Urothelium cell line (cell line): Measurements from ENCODE around the gene ADGRF1.
"Not testable (repeated sequence)": the region's sequence is repeated elsewhere in the genome, so short reads cannot be mapped to it uniquely, and the experiment has no call there.

Experiments
- DNase-seq: peaks from one replicate; pipeline ENCODE4 v3.0.0; 2011; ENCODE audit warnings: low spot score, mixed read lengths
- FAIRE-seq: peaks from 2 replicates; lab custom pipeline; 2011; peaks lifted over from hg19 to GRCh38; lab: Jason Lieb, UNC

Gene ADGRF1

GRCh38 chr6:47023573-47023972 is 18.6 kb downstream of the ADGRF1 start:
- DNase-seq = no peak
- no peak for FAIRE-seq

- peak; percentile 42 for FAIRE-seq
- DNase-seq = no peak
These were observed 19.9 kb downstream of the ADGRF1 start for GRCh38 chr6:47022191-47022590.

DNA sequence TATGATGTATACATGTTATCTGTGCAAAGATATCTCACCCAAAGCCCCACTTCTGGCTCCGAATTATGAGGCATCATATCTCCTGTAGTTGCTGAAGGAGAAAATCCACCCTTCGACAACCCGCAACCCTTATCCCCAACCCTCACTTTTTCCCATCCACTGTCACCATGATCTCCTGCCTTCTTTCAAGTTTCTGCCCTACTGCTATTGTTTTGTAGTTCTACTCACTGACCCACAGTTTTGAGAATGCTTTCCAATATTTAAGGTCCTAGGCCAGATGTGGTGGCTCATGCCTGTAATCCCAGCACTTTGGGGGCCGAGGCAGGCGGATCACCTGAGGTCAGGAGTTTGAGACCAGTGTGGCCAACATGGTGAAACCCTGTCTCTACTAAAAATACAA is 22.2 kb downstream of the ADGRF1 start:
- peak; percentile 40 for FAIRE-seq
- no peak for DNase-seq

- FAIRE-seq (no peak), DNase-seq (no peak)
These were observed 25.2 kb downstream of the ADGRF1 start for GRCh38 chr6:47016909-47017308.

GRCh38 chr6:47016261-47016660 is 25.9 kb downstream of the ADGRF1 start:
- FAIRE-seq (no peak), DNase-seq (no peak)

DNA sequence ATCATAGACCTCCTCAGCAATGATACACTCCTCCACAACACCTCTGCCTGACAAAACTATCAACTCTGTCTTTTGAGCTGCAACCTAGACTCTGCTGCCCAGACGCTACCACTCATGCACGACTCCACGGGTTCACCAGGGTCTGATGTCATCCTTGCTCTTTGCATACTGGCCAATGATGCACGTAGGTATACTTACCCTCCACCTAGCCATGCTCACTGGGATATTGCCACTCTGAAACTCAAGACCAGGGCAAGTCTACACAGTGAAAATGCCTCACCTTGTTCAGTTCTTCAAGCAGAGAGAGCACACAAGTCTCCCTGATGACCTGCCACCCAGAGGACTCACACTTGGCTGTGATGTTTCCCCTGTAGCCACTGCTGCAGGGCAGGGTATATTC is 27.7 kb downstream of the ADGRF1 start:
- DNase-seq (no peak), FAIRE-seq (no peak)

DNA sequence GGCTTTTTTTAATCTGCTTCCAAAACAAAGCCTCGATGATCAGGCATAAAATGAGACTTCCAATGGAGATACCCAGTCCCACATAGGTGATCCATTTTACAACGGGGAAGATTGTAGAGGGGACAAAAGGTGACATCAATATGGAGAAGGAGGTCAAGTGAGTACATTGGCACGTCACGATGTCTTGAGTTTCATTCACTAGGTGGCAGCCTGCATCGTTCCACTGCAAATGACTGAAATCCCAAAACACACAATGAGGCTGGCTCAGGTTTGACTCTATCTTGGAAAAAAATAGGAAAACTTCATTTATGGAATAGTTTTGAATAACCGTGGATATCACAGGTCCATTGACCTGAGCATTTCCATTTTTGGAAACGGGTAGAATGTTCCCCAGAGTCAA is 32.5 kb downstream of the ADGRF1 start:
- FAIRE-seq (no peak), DNase-seq (no peak)

DNA sequence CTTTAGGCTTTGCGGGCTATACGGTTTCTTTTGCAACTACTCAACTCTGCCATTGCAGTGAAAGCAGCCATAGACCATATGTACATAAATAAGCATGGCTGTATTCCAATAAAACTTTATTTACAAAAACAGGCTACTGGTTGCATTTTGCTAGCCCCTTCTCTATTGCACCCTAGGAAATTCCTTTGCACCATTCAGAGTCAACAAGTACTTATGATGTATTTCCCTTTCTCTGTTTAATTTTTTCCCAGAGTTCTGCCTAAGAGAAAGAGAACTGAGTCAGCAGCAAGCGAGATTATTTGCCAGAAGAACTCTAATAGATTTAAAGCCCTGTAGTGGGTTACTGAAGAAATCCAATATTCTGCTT is 33.8 kb downstream of the ADGRF1 start:
- FAIRE-seq (no peak), DNase-seq (no peak)

- no peak for FAIRE-seq
- no peak for DNase-seq
These were observed 34.3 kb downstream of the ADGRF1 start for GRCh38 chr6:47007657-47008396.

- DNase-seq (no peak), FAIRE-seq (no peak)
These were observed 36.6 kb downstream of the ADGRF1 start for GRCh38 chr6:47005486-47005885.

DNA sequence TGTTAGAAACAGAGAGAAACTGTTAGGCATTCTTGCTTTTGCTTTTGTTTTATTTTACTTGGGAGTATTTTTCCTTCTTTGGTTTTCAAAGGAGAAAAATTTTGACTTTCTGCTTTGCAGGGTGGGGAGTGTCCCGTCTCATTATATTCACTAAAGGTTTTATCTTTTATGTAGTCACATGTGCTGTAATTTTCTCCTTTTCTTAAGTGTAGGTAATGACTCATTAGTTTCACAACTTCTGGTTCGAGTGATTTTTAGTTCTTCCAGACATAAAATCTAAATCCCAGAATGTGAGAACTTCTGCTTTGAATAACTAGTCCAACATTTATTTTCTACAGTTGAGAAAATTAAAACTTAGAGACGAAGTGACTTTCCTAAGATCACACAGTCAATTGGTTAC is 37.7 kb downstream of the ADGRF1 start:
- FAIRE-seq = no peak

DNA sequence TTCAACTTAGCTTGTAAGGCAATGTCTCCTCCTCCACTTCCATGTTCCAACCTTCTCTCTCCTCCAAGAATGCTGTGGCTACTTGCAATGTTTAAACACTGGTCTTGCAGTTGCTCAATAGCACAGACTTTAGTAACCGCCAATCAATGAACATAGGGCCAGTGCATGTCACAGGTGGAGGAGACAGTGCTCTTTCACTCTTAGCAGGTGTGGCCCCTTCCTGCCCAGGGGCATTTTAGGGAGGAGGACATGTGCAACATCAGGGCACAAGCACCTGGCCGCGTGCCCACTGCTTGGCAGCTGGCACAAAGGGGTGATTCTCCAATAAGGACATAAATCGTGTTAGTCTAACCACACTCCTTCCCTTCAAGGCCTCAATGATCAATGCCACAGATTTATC is 41.3 kb downstream of the ADGRF1 start:
- FAIRE-seq = no peak
- DNase-seq = peak; percentile 20

More for the DNA sequence above, 37.7 kb downstream of the ADGRF1 start:
- DNase-seq = no peak

DNA sequence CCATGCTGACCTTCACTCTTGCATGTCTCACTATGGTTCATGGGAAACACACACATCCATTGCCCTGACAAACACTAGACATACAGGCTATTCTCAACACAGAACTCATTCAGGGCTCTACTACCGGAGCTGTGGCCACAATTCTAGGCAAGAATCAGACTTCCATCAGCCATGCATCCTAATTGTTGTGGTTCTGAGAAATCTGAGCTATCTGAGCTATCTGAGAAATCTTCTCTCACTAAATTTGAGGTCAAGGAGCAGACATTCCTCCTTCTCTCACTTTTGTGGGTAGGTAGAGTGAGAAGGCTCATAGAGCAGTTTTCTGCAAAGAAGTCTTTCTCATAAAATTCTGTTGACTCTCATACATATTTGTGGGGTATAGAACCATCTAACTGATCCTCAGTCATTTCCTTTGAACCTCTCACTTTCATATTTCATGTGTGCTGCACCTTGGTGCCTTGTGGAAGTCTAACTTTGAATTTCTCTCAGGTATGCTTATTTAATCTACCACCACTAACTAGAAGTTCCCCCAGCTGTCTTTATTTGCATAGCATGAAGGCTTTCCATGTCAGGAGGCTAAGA is 43.6 kb downstream of the ADGRF1 start:
- FAIRE-seq = no peak
- no peak for DNase-seq

- DNase-seq (no peak), FAIRE-seq (no peak)
These were observed 44.5 kb downstream of the ADGRF1 start for GRCh38 chr6:46997646-46998045.

DNA sequence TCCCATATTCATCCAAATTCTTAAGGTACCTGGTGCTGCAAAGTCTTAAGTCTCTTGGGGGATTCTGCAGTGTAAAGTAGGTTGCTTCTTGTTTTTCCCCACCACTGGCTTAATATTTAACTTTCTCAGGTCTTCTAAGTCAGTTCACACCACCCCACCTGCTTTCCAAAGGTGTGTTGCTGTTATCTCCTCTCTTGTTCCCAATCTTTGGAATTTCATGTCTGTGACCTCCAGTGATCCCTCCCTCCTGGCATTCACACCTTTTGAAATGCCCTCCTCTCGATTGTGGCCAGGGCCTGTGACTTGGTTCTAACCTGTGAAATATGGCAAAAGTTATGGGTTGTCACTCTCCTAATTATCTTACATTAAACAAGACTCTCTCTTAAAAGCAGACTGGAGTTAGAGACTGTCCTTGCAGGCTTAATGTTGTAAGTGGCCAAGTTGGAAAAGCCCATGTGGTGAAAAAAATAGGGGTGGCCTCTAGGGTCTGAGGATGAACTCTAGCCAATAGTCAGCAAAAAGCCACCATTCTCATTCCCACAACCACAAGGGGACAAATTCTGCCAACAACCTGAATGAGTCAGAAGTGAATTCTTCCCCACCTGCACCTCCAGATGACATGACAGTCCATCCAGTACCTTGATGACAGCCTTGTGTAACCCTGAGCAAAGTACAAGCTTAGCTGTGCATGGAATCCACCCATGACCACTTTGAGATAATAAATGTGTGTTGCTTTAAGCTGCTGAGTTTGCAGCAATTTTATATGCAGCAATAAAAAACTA is 45.1 kb downstream of the ADGRF1 start:
- DNase-seq = peak; percentile 49
- peak; percentile 50 for FAIRE-seq

- FAIRE-seq (no peak), DNase-seq (no peak)
These were observed 47.2 kb downstream of the ADGRF1 start for GRCh38 chr6:46994933-46995332.

DNA sequence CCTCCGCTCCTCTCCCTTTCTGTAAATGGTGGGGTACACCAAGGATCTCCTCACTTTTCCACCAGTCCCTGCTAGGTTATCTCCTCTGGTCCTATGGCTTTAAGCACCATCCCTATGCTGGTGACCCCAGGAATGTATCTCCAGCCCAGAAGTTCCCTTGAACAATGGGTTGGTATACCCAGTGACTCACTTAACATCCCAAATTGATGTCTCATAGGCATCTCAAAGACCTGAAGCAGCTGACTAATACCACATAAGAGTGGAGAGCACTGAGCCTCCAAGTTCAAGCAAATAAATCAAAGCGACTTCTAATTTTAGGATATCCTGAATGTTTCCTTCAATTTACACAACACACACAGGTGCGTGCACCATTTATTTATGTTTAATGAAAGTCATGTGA is 48.3 kb downstream of the ADGRF1 start:
- DNase-seq (peak; percentile 88), FAIRE-seq (peak; percentile 77)

DNA sequence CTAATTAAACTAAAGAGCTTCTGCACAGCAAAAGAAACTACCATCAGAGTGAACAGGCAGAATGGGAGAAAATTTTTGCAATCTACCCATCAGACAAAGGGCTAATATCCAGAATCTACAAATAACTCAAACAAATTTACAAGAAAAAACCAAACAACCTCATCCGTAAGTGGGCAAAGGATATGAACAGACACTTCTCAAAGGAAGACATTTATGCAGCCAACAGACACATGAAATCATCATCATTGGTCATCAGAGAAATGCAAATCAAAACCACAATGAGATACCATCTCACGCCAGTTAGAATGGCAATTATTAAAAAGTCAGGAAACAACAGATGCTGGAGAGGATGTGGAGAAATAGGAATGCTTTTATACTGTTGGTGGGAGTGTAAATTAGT is 49.7 kb downstream of the ADGRF1 start:
- DNase-seq, FAIRE-seq: not testable (repeated sequence)

DNA sequence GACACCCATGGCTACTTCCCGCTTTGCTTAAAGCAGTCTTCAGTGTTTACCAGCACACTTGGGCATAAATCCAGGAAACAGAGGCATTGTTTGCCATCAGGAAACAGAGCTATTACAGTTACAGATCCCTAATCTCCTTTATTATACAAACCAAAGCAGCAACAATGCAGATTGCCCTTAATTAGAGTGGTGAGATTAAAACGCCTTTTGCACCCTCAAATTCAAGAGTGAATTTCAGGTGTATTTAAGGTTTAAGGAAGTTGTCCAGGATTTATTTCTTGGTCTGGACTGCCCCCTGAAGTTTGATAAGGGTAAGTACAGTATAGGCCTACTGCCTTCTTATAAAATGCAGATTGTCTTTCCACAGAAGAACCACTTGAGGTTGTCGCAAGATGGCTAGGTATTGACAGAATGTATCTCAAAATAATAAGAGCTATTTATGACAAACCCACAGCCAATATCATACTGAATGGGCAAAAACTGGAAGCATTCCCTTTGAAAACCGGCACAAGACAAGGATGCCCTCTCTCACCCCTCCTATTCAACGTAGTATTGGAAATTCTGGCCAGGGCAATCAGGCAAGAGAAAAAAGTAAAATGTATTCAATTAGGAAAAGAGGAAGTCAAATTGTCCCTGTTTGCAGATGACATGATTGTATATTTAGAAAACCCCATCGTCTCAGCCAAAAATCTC is 51.2 kb downstream of the ADGRF1 start:
- not testable (repeated sequence) for FAIRE-seq
- peak; percentile 50 for DNase-seq

DNA sequence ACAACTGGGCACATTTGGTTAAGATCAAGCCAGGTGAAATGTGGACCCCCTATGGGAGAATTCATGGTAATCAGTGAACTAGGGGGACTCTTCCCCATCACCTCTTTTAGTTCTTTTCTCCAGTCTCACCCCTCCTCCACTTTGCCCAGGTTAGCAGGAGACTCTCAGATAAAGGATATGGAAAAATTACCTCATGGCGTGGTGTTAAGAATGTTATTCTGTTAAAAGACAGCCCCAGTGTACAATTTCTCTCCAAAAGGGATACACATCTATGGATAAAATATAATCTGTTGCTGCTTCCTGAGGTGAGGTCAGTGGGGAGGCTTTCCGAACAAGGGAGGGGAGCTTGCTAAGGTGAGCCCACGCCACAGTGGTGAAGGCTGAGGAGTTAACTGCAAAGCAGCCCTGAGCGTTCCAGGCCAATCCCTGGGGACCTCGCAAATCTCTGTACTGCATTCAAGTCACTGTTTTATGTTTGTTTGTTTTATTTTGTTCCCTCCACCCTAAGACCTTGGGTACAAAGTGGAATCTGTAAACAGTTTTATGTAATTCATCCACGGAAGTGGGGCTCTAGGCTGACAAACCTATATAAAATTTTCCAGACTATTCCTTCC is 52.0 kb downstream of the ADGRF1 start:
- no peak for DNase-seq
- FAIRE-seq = no peak

GRCh38 chr6:46989398-46989797 is 52.7 kb downstream of the ADGRF1 start:
- DNase-seq = no peak
- no peak for FAIRE-seq
